ENCODE results near the gene SSBP2.
A peak's percentile ranks its signal among the peaks of the same experiment; 100 is the strongest.

SSBP2 gene

DNA sequence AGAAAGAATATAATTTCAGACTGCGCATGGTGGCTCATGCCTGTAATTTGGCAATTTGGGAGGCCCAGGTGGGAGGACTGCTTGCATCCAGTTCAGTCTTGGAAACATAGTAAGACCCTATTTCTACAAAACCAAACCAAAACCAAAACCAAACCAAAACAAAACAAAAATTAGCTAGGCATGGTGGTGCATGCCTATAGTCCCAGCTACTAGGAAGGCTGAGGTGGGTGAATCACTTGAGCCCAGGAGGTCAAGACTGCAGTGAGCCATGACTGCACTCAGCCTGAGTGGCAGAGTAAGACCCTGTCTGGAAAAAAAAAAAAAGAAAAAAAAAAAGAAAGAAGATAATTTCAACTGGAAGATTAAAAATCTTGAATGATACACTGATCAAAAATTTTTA lies 220.0 kb downstream of the SSBP2 start:
- no peak for TF ChIP-seq POLR2A (IDR thresholded peaks at IDR 0.05; ENCODE audit: extremely low read depth, insufficient read length)
- TF ChIP-seq, protein P1, sequence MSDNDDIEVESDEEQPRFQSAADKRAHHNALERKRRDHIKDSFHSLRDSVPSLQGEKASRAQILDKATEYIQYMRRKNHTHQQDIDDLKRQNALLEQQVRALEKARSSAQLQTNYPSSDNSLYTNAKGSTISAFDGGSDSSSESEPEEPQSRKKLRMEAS (IDR thresholded peaks at IDR 0.05; ENCODE audit: low read depth, low read length) = no peak
- TF ChIP-seq, protein P2, sequence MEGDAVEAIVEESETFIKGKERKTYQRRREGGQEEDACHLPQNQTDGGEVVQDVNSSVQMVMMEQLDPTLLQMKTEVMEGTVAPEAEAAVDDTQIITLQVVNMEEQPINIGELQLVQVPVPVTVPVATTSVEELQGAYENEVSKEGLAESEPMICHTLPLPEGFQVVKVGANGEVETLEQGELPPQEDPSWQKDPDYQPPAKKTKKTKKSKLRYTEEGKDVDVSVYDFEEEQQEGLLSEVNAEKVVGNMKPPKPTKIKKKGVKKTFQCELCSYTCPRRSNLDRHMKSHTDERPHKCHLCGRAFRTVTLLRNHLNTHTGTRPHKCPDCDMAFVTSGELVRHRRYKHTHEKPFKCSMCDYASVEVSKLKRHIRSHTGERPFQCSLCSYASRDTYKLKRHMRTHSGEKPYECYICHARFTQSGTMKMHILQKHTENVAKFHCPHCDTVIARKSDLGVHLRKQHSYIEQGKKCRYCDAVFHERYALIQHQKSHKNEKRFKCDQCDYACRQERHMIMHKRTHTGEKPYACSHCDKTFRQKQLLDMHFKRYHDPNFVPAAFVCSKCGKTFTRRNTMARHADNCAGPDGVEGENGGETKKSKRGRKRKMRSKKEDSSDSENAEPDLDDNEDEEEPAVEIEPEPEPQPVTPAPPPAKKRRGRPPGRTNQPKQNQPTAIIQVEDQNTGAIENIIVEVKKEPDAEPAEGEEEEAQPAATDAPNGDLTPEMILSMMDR (IDR thresholded peaks at IDR 0.05; ENCODE audit: low read depth, low read length) = no peak
- no peak for TF ChIP-seq MYC (IDR thresholded peaks at IDR 0.05; ENCODE audit: low read depth, low read length)
- DNase-seq (ENCODE audit: low read depth) = no peak
- H3K4me3 ChIP-seq (ENCODE audit: low read depth, low read length) = no peak overlapping the region

DNA sequence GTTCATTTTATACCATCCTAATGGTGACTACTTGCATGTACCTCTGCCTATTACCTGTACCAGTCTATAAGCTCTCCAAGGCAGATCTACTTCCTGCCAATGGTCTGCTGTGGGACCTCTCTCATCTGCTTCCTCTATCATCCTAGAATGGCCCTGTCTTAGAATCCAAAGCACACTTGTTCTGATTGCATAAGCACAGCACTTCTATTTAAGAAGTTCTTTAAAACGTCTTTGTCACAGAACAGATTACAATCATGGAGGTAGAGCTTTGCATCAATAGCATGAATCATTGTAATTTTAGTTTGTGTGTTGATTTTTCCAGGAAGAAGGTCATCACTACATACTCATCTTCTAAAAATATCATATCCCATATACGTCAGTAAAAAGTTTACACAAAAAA lies 225.2 kb downstream of the SSBP2 start:
- H3K4me3 ChIP-seq (ENCODE audit: low read depth, low read length) = no peak overlapping the region
- TF ChIP-seq MYC (IDR thresholded peaks at IDR 0.05; ENCODE audit: low read depth, low read length) (no peak), POLR2A (IDR thresholded peaks at IDR 0.05; ENCODE audit: extremely low read depth, insufficient read length) (no peak)
- TF ChIP-seq, protein P1 (IDR thresholded peaks at IDR 0.05; ENCODE audit: low read depth, low read length) = no peak
- TF ChIP-seq, protein P2 (IDR thresholded peaks at IDR 0.05; ENCODE audit: low read depth, low read length) = no peak
- DNase-seq (ENCODE audit: low read depth) = peak; percentile 12

DNA sequence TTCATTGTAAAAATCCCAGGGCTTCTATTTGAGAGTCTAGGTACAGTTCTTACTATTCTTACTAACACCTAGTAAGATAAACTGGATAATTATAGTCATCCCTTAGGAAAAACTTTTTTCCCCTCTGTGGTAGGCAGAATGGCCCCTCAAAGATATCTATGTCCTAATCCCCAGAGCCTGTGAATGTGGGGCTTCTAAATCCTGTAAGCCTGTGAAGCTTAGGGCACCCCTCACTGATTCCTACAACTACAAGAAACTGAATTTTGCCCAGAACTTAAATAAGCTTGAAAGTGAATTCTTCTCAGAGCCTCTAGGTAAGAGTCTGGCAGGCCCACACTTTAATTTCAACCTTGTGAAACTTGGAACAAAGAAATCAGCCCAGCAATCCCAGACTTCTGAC lies 226.9 kb downstream of the SSBP2 start:
- TF ChIP-seq, protein P2 (IDR thresholded peaks at IDR 0.05; ENCODE audit: low read depth, low read length) = no peak
- no peak for TF ChIP-seq MYC (IDR thresholded peaks at IDR 0.05; ENCODE audit: low read depth, low read length)
- TF ChIP-seq, protein P1 (IDR thresholded peaks at IDR 0.05; ENCODE audit: low read depth, low read length) = no peak
- TF ChIP-seq POLR2A (IDR thresholded peaks at IDR 0.05; ENCODE audit: extremely low read depth, insufficient read length) = no peak
- no peak for DNase-seq (ENCODE audit: low read depth)
- no peak overlapping the region for H3K4me3 ChIP-seq (ENCODE audit: low read depth, low read length)

DNA sequence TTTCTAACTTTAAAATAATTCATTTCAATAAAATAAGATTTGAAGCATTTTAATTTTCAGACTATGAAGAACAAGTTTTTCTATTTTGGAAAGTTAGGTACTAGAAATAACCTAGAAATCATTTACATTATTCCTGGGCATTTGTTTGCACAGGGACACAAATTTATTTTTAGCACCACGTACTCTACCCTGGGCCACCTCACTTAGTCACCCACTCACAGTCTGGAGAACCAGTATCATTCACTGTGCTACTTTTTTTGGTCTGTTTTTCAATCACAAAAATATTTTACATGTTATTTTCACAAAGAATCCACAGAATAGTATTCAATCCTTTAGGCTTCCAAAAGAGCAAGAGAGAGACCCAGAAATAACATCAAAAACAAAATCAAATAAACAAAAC lies 228.3 kb downstream of the SSBP2 start:
- DNase-seq (ENCODE audit: low read depth) = no peak
- no peak overlapping the region for H3K4me3 ChIP-seq (ENCODE audit: low read depth, low read length)
- TF ChIP-seq MYC (IDR thresholded peaks at IDR 0.05; ENCODE audit: low read depth, low read length) (no peak), POLR2A (IDR thresholded peaks at IDR 0.05; ENCODE audit: extremely low read depth, insufficient read length) (no peak)
- TF ChIP-seq, protein P2 (IDR thresholded peaks at IDR 0.05; ENCODE audit: low read depth, low read length) = no peak
- TF ChIP-seq, protein P1 (IDR thresholded peaks at IDR 0.05; ENCODE audit: low read depth, low read length) = no peak

DNA sequence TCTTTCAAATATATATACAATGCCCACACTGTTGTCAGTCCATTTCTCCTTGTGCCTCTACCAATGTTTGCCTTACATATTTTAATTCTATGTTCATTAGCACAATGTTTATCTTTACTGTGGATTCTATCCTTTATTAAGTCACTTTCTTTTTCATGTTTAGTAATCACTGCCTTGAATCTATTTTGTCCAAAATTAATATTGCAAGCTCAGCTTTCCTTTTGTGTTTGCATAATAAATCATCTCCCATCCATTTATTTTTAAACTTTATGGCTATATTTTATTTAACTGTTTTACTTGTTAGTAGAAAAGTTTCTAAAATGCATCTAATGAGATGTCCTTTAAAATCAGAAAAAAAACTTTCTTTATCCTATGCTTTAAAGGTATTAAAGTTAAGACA lies 230.1 kb downstream of the SSBP2 start:
- TF ChIP-seq POLR2A (IDR thresholded peaks at IDR 0.05; ENCODE audit: extremely low read depth, insufficient read length) (no peak), MYC (IDR thresholded peaks at IDR 0.05; ENCODE audit: low read depth, low read length) (no peak)
- TF ChIP-seq, protein P2 (IDR thresholded peaks at IDR 0.05; ENCODE audit: low read depth, low read length) = no peak
- TF ChIP-seq, protein P1 (IDR thresholded peaks at IDR 0.05; ENCODE audit: low read depth, low read length) = no peak
- DNase-seq (ENCODE audit: low read depth) = no peak
- H3K4me3 ChIP-seq (ENCODE audit: low read depth, low read length) = no peak overlapping the region
